Gastroesophageal sphincter (tissue), 4 donors: ENCODE data around the gene PTPRD. TPM values are rescaled to one million over a fixed set of nuclear protein-coding genes. Genes with fewer than 3 reads are reported as not detected.

ENCODE experiments used
- ATAC-seq: fragments of 150-250 bp; one replicate; pipeline ENCODE4 v1.9.1; 2016; ENCODE audit warnings: mild to moderate bottlenecking, moderate library complexity
- H3K27ac ChIP-seq, 4 donors: fragments of 200-600 bp; sonication (generic) in 3 of 4; 1 replicate in 3 of 4; 2 replicates in 1 of 4; pipeline ENCODE4 v1.5.1; 2016 to 2019
- H3K27me3 ChIP-seq: fragments of 200-600 bp; sonication (generic); one replicate; pipeline ENCODE4 v1.5.1; 2019
- H3K36me3 ChIP-seq, 2 donors: fragments of 200-600 bp; sonication (generic); one replicate each; pipeline ENCODE4 v1.5.1; 2019; ENCODE audit warnings: control low read depth in 1 of 2
- H3K4me1 ChIP-seq, 3 donors: fragments of 200-600 bp; sonication (generic); 1 replicate in 2 of 3; 2 replicates in 1 of 3; pipeline ENCODE4 v1.5.1; 2016 to 2019; ENCODE audit warnings: control low read depth in 2 of 3
- H3K4me3 ChIP-seq, 2 donors: fragments of 200-600 bp; sonication (generic); one replicate each; pipeline ENCODE4 v1.5.1; 2019; ENCODE audit warnings: mild to moderate bottlenecking in 1 of 2, moderate library complexity in 1 of 2
- H3K9me3 ChIP-seq, 3 donors: fragments of 200-600 bp; sonication (generic); one replicate each; pipeline ENCODE4 v1.5.1; 2017 to 2019; ENCODE audit warnings: control low read depth in 2 of 3
- CTCF ChIP-seq, 4 experiments: fragments of 200-600 bp in 2 of 4; fragments of 450-650 bp in 2 of 4; sonication (generic) in 1 of 4; IDR thresholded peaks; one replicate each; pipeline ENCODE4 v1.5.1; 2017 to 2019; ENCODE audit warnings: antibody characterized with exemption in 4 of 4, mild to moderate bottlenecking in 2 of 4, moderate library complexity in 2 of 4
- EP300 ChIP-seq: sonication (generic); formaldehyde crosslinking; IDR thresholded peaks from one replicate; pipeline ENCODE4 v1.6.1; 2017; ENCODE audit warnings: antibody characterized with exemption, mild to moderate bottlenecking
- POLR2A ChIP-seq, 2 donors: fragments of 450-650 bp; IDR thresholded peaks; one replicate each; pipeline ENCODE4 v1.6.1; 2017; ENCODE audit warnings: antibody characterized with exemption in 2 of 2, mild to moderate bottlenecking in 2 of 2, moderate library complexity in 1 of 2
- POLR2AphosphoS5 ChIP-seq: sonication (generic); formaldehyde crosslinking; IDR thresholded peaks from one replicate; pipeline ENCODE4 v1.6.1; 2017; ENCODE audit warnings: antibody characterized with exemption
- WGBS, 2 donors: methylation state at CpG; one replicate each; pipeline ENCODE4 v1.1.5; 2018; ENCODE audit warnings: low coverage in 1 of 2; 5-methylcytosine and 5-hydroxymethylcytosine counted together
- total RNA-seq, 4 donors: library from RNA; depleted of rRNA; stranded (reverse); fragments of >200 nt; gene quantifications; one replicate each; pipeline ENCODE4 v1.1.0, GENCODE V29; 2016

The PTPRD gene
- total RNA-seq, 4 donors from 2014 or later = 3.5 to 53.9 (median 15.8) TPM

GRCh38 chr9:9718691-9719090 lies 894.1 kb downstream of the PTPRD start:
- no peak overlapping the region for H3K4me3 ChIP-seq
- H3K27me3 ChIP-seq = no peaks in the 10 kb centered on the region
- H3K9me3 ChIP-seq = peaks cover 0 to 12% (median 0%) of the 10 kb centered on the region in 3 donors
- WGBS, 2 donors = no CpG with 5 or more reads among the region's 3 CpGs
- TF ChIP-seq CTCF (IDR thresholded peaks at IDR 0.05) = no peak
- TF ChIP-seq EP300 = no peak
- TF ChIP-seq POLR2AphosphoS5 = no peak
- TF ChIP-seq POLR2A (IDR thresholded peaks at IDR 0.05) = no peak
- no peak overlapping the region for H3K27ac ChIP-seq
- no peaks in the 10 kb centered on the region for H3K36me3 ChIP-seq
- no peaks in the 10 kb centered on the region for H3K4me1 ChIP-seq
- ATAC-seq = no peak

GRCh38 chr9:9679433-9679832 lies 933.4 kb downstream of the PTPRD start:
- H3K36me3 ChIP-seq = no peaks in the 10 kb centered on the region
- TF ChIP-seq POLR2AphosphoS5 = no peak
- TF ChIP-seq POLR2A (IDR thresholded peaks at IDR 0.05) = no peak
- no peak for TF ChIP-seq CTCF (IDR thresholded peaks at IDR 0.05)
- no peak for TF ChIP-seq EP300
- H3K27ac ChIP-seq = no peak overlapping the region
- WGBS, 2 donors = 56 to 79% methylated on average over 3 of the region's 3 CpGs
- no peaks in the 10 kb centered on the region for H3K4me1 ChIP-seq
- no peak overlapping the region for H3K4me3 ChIP-seq
- H3K9me3 ChIP-seq = no peaks in the 10 kb centered on the region
- no peak for ATAC-seq
- no peaks in the 10 kb centered on the region for H3K27me3 ChIP-seq

DNA sequence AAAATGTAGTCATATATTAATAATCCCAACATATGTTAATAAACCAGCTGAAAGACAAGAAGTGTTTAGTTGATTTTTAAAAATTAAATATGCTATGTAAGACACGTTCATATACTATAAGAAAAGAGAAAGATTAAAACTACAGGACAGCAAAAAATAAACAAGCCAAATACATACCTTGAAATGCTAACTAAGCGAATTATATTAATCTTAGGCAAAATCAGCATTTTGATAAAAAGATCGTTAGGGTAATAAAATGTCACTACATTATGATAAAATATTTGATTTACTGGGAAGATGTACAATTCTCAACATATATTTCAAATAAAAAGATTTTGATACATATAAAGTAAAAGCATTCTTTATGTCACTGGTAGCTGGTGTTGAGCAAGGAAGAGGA lies 938.3 kb downstream of the PTPRD start:
- 79 to 96% methylated on average over 3 of the region's 3 CpGs for WGBS, 2 donors
- Histone ChIP-seq H3K27me3 (no peaks in the 10 kb centered on the region), H3K4me3 (no peak overlapping the region), H3K36me3 (no peaks in the 10 kb centered on the region), H3K27ac (no peak overlapping the region), H3K4me1 (no peaks in the 10 kb centered on the region), H3K9me3 (no peaks in the 10 kb centered on the region)
- TF ChIP-seq POLR2A (IDR thresholded peaks at IDR 0.05) = no peak
- no peak for TF ChIP-seq EP300
- TF ChIP-seq CTCF (IDR thresholded peaks at IDR 0.05) = no peak
- TF ChIP-seq POLR2AphosphoS5 = no peak
- no peak for ATAC-seq

DNA sequence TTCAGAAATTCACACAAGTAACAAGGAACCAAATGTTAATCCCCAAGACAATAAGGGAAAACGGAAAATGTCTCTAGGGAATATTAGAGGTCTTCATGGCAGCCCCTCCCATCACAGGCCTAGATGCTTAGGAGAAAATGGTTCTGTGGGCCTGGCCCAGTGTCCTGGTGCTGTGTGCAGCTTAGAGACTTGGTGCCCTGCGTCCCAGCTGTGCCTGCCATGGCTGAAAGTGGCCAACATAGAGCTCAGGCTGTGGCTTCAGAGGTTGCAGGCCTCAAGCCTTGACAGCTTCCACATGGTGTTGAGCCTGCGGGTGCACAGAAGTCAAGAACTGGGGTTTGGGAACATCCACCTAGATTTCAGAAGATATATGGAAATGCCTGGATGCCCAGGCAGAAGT lies 942.3 kb downstream of the PTPRD start:
- H3K27ac ChIP-seq = no peak overlapping the region
- H3K36me3 ChIP-seq = no peaks in the 10 kb centered on the region
- H3K27me3 ChIP-seq = no peaks in the 10 kb centered on the region
- no peak for TF ChIP-seq EP300
- TF ChIP-seq POLR2A (IDR thresholded peaks at IDR 0.05) = no peak
- TF ChIP-seq POLR2AphosphoS5 = no peak
- no peak for TF ChIP-seq CTCF (IDR thresholded peaks at IDR 0.05)
- no peaks in the 10 kb centered on the region for H3K9me3 ChIP-seq
- 78 to 100% methylated on average over 1 to 2 of the region's 3 CpGs for WGBS, 2 donors
- ATAC-seq = no peak
- H3K4me1 ChIP-seq = no peaks in the 10 kb centered on the region
- no peak overlapping the region for H3K4me3 ChIP-seq

- Histone ChIP-seq H3K4me1 (peaks cover 0 to 7% (median 0%) of the 10 kb centered on the region in 3 donors), H3K27me3 (no peaks in the 10 kb centered on the region), H3K36me3 (no peaks in the 10 kb centered on the region), H3K9me3 (no peaks in the 10 kb centered on the region), H3K4me3 (no peak overlapping the region), H3K27ac (no peak overlapping the region)
- WGBS, 2 donors = 93 to 100% methylated on average over 3 of the region's 3 CpGs
- no peak for ATAC-seq
- no peak for TF ChIP-seq POLR2AphosphoS5
- no peak for TF ChIP-seq POLR2A (IDR thresholded peaks at IDR 0.05)
- TF ChIP-seq EP300 = no peak
- TF ChIP-seq CTCF (IDR thresholded peaks at IDR 0.05) = no peak
Observed at GRCh38 chr9:9645006-9645405, 967.8 kb downstream of the PTPRD start.
